ENCODE measurements around the gene ACACB. TPM values are rescaled to one million over a fixed set of nuclear protein-coding genes. Genes with fewer than 3 reads are reported as not detected.
A peak's percentile ranks its signal among the peaks of the same experiment; 100 is the strongest.

ACACB gene
- total RNA-seq, 4 donors from 2014 or later, result 69.5 to 132 (median 93.6) TPM

GRCh38 chr12:109109746-109110350 is 6.5 kb upstream of the ACACB start:
- DNase-seq, result no peak
- intact Hi-C loops (cut with DNase I; ENCODE audit: low total_unique reads) (no loop called here), in situ Hi-C loops (cut with MboI; ENCODE audit: low pct_ligation_motif_present in 1 of 4, low pct_unique_long_range_greater_than_20kb in 1 of 4, low sequenced_read_pairs in 3 of 4) (loop anchor here in 2 of 4 donors (10.0 to 25.0 kb wide), 2 partner anchors 275 to 277 kb away; no protein-coding TSS in a partner anchor)
- no peak for TF ChIP-seq CTCF (IDR thresholded peaks at IDR 0.05)
- no peak for TF ChIP-seq POLR2AphosphoS5 (IDR thresholded peaks at IDR 0.05)
- TF ChIP-seq POLR2A (IDR thresholded peaks at IDR 0.05), result no peak
- Histone ChIP-seq H3K36me3 (peaks cover 0 to 11% (median 5%) of the 10 kb centered on the region in 4 donors), H3K27ac (peak overlapping the region; percentile 93 to 98 (median 95)), H3K9me3 (no peaks in the 10 kb centered on the region), H3K4me3 (no peak overlapping the region), H3K27me3 (no peaks in the 10 kb centered on the region), H3K4me1 (peaks cover 2 to 41% (median 37%) of the 10 kb centered on the region in 4 donors)
- 77 to 82% methylated on average over 4 to 6 of the region's 6 CpGs for WGBS, 2 donors (ENCODE audit: low coverage in 1 of 2)

- H3K27ac ChIP-seq, result peak overlapping the region; percentile 93 to 98 (median 95)
- H3K27me3 ChIP-seq, result no peaks in the 10 kb centered on the region
- peaks cover 11 to 49% (median 48%) of the 10 kb centered on the region in 4 donors for H3K4me1 ChIP-seq
- peaks cover 0 to 11% (median 5%) of the 10 kb centered on the region in 4 donors for H3K36me3 ChIP-seq
- intact Hi-C loops (cut with DNase I; ENCODE audit: low total_unique reads), result no loop called here
- H3K4me3 ChIP-seq, result peak overlapping the region; percentile 46 to 64 (median 56)
- in situ Hi-C loops (cut with MboI; ENCODE audit: low pct_ligation_motif_present in 1 of 4, low pct_unique_long_range_greater_than_20kb in 1 of 4, low sequenced_read_pairs in 3 of 4), result loop anchor here in 1 of 4 donors (25.0 kb wide), 1 partner anchor 276 kb away; no protein-coding TSS in a partner anchor
- TF ChIP-seq CTCF (IDR thresholded peaks at IDR 0.05), result no peak
- TF ChIP-seq POLR2AphosphoS5 (IDR thresholded peaks at IDR 0.05), result peak; percentile 87 to 96 (median 96)
- peak; percentile 94 for TF ChIP-seq EP300 (IDR thresholded peaks at IDR 0.05; ENCODE audit: low read depth)
- TF ChIP-seq POLR2A (IDR thresholded peaks at IDR 0.05), result peak; percentile 93
- WGBS, 2 donors (ENCODE audit: low coverage in 1 of 2), result 11% methylated on average over 28 of the region's 28 CpGs; no CpG with 5 or more reads in 1 of the 2 donors
- peak; percentile 93 for DNase-seq
- H3K9me3 ChIP-seq, result no peaks in the 10 kb centered on the region
Observed at GRCh38 chr12:109110988-109111495, 5.3 kb upstream of the ACACB start.

- TF ChIP-seq POLR2AphosphoS5 (IDR thresholded peaks at IDR 0.05) (peak in 1 of 3 donors; percentile 27), POLR2A (IDR thresholded peaks at IDR 0.05) (no peak)
- peaks cover 0 to 7% (median under 1%) of the 10 kb centered on the region in 4 donors for H3K36me3 ChIP-seq
- no peaks in the 10 kb centered on the region for H3K27me3 ChIP-seq
- H3K9me3 ChIP-seq, result no peaks in the 10 kb centered on the region
- H3K27ac ChIP-seq, result peak overlapping the region; percentile 93 to 98 (median 95)
- WGBS, 2 donors (ENCODE audit: low coverage in 1 of 2), result 63 to 82% methylated on average over 4 to 11 of the region's 11 CpGs
- intact Hi-C loops (cut with DNase I; ENCODE audit: low total_unique reads), result no loop called here
- no peak overlapping the region for H3K4me3 ChIP-seq
- H3K4me1 ChIP-seq, result peaks cover 25 to 66% (median 58%) of the 10 kb centered on the region in 4 donors
- DNase-seq, result peak; percentile 18
- in situ Hi-C loops (cut with MboI; ENCODE audit: low pct_ligation_motif_present in 1 of 4, low pct_unique_long_range_greater_than_20kb in 1 of 4, low sequenced_read_pairs in 3 of 4), result loop anchor here in 1 of 4 donors (25.0 kb wide), 1 partner anchor 274 kb away; no protein-coding TSS in a partner anchor
Observed at GRCh38 chr12:109112720-109113465, 3.5 kb upstream of the ACACB start.

- H3K27me3 ChIP-seq, result no peaks in the 10 kb centered on the region
- H3K27ac ChIP-seq, result peak overlapping the region; percentile 93 to 98 (median 95)
- in situ Hi-C loops (cut with MboI; ENCODE audit: low pct_ligation_motif_present in 1 of 4, low pct_unique_long_range_greater_than_20kb in 1 of 4, low sequenced_read_pairs in 3 of 4) (loop anchor here in 1 of 4 donors (25.0 kb wide), 1 partner anchor 274 kb away; no protein-coding TSS in a partner anchor), intact Hi-C loops (cut with DNase I; ENCODE audit: low total_unique reads) (no loop called here)
- H3K4me3 ChIP-seq, result no peak overlapping the region
- H3K36me3 ChIP-seq, result no peaks in the 10 kb centered on the region
- TF ChIP-seq CTCF (IDR thresholded peaks at IDR 0.05), result no peak
- TF ChIP-seq EP300 (IDR thresholded peaks at IDR 0.05; ENCODE audit: low read depth), result no peak
- TF ChIP-seq POLR2AphosphoS5 (IDR thresholded peaks at IDR 0.05), result no peak
- no peak for TF ChIP-seq POLR2A (IDR thresholded peaks at IDR 0.05)
- 74 to 88% methylated on average over 5 of the region's 5 CpGs for WGBS, 2 donors (ENCODE audit: low coverage in 1 of 2)
- DNase-seq, result no peak
- no peaks in the 10 kb centered on the region for H3K9me3 ChIP-seq
- peaks cover 25 to 67% (median 58%) of the 10 kb centered on the region in 4 donors for H3K4me1 ChIP-seq
Observed at GRCh38 chr12:109113661-109114321, 2.6 kb upstream of the ACACB start.
